ENCODE measurements around the gene PGS1. TPM values are rescaled to one million over a fixed set of nuclear protein-coding genes. Genes with fewer than 3 reads are reported as not detected.

PGS1 gene
- total and polyA plus RNA-seq, 5 donors from 2014 or later = 29.6 to 50.1 (median 32.3) TPM

GRCh38 chr17:78446833-78447232 is 68.4 kb downstream of the PGS1 start:
- Mint-ChIP-seq H3K4me1 (peaks cover 0 to 3% (median 0%) of the 10 kb centered on the region in 4 donors), H3K36me3 (no peaks in the 10 kb centered on the region), H3K4me3 (no peak overlapping the region), H3K9me3 (no peaks in the 10 kb centered on the region), H3K27ac (no peak overlapping the region), H3K27me3 (no peaks in the 10 kb centered on the region)
- H3K36me3 ChIP-seq (ENCODE audit: control insufficient read depth, insufficient read depth, low read length) = no peaks in the 10 kb centered on the region
- H3K4me3 ChIP-seq (ENCODE audit: low read depth, low read length) = no peak overlapping the region
- H3K27me3 ChIP-seq (ENCODE audit: control insufficient read depth, insufficient read depth, low read length) = no peaks in the 10 kb centered on the region
- ATAC-seq (ENCODE audit: low read depth in 2 of 2) (no peak), DNase-seq (no peak)
- no peaks in the 10 kb centered on the region for H3K9me3 ChIP-seq (ENCODE audit: control insufficient read depth in 2 of 2, low read length in 2 of 2)
- H3K4me1 ChIP-seq (ENCODE audit: control insufficient read depth, insufficient read depth, low read length, poor library complexity, severe bottlenecking) = no peaks in the 10 kb centered on the region
- H3K27ac ChIP-seq (ENCODE audit: insufficient read depth, low read length, poor library complexity, severe bottlenecking) = no peak overlapping the region

GRCh38 chr17:78448356-78448993 is 70.0 kb downstream of the PGS1 start:
- Histone ChIP-seq H3K4me3 (ENCODE audit: low read depth, low read length) (no peak overlapping the region), H3K9me3 (ENCODE audit: control insufficient read depth in 2 of 2, low read length in 2 of 2) (no peaks in the 10 kb centered on the region), H3K27me3 (ENCODE audit: control insufficient read depth, insufficient read depth, low read length) (no peaks in the 10 kb centered on the region), H3K27ac (ENCODE audit: insufficient read depth, low read length, poor library complexity, severe bottlenecking) (no peak overlapping the region), H3K36me3 (ENCODE audit: control insufficient read depth, insufficient read depth, low read length) (no peaks in the 10 kb centered on the region), H3K4me1 (ENCODE audit: control insufficient read depth, insufficient read depth, low read length, poor library complexity, severe bottlenecking) (no peaks in the 10 kb centered on the region)
- Mint-ChIP-seq H3K36me3 (no peaks in the 10 kb centered on the region), H3K9me3 (no peaks in the 10 kb centered on the region), H3K27me3 (no peaks in the 10 kb centered on the region), H3K4me1 (peaks cover 0 to 3% (median 0%) of the 10 kb centered on the region in 4 donors), H3K27ac (no peak overlapping the region), H3K4me3 (no peak overlapping the region)
- peak in 1 of 3 donors; percentile 41 for DNase-seq
- no peak for ATAC-seq (ENCODE audit: low read depth in 2 of 2)

- no peak for ATAC-seq (ENCODE audit: low read depth in 2 of 2)
- H3K4me3 ChIP-seq (ENCODE audit: low read depth, low read length) = no peak overlapping the region
- H3K9me3 ChIP-seq (ENCODE audit: control insufficient read depth in 2 of 2, low read length in 2 of 2) = no peaks in the 10 kb centered on the region
- no peaks in the 10 kb centered on the region for H3K4me1 ChIP-seq (ENCODE audit: control insufficient read depth, insufficient read depth, low read length, poor library complexity, severe bottlenecking)
- no peaks in the 10 kb centered on the region for H3K27me3 ChIP-seq (ENCODE audit: control insufficient read depth, insufficient read depth, low read length)
- H3K36me3 Mint-ChIP-seq = no peaks in the 10 kb centered on the region
- no peak for DNase-seq
- H3K27ac Mint-ChIP-seq = no peak overlapping the region
- no peaks in the 10 kb centered on the region for H3K27me3 Mint-ChIP-seq
- H3K9me3 Mint-ChIP-seq = no peaks in the 10 kb centered on the region
- no peak overlapping the region for H3K27ac ChIP-seq (ENCODE audit: insufficient read depth, low read length, poor library complexity, severe bottlenecking)
- H3K4me3 Mint-ChIP-seq = no peak overlapping the region
- H3K4me1 Mint-ChIP-seq = peaks cover 0 to 3% (median 0%) of the 10 kb centered on the region in 4 donors
- H3K36me3 ChIP-seq (ENCODE audit: control insufficient read depth, insufficient read depth, low read length) = no peaks in the 10 kb centered on the region
These were observed 71.6 kb downstream of the PGS1 start for GRCh38 chr17:78449983-78450595.

GRCh38 chr17:78450696-78451345 is 72.4 kb downstream of the PGS1 start:
- no peak overlapping the region for H3K27ac ChIP-seq (ENCODE audit: insufficient read depth, low read length, poor library complexity, severe bottlenecking)
- DNase-seq (no peak), ATAC-seq (ENCODE audit: low read depth in 2 of 2) (no peak)
- Mint-ChIP-seq H3K4me1 (peaks cover 0 to 3% (median 0%) of the 10 kb centered on the region in 4 donors), H3K27ac (peak overlapping the region in 1 of 3 donors; percentile 23), H3K4me3 (no peak overlapping the region), H3K36me3 (no peaks in the 10 kb centered on the region), H3K27me3 (no peaks in the 10 kb centered on the region), H3K9me3 (no peaks in the 10 kb centered on the region)
- H3K4me1 ChIP-seq (ENCODE audit: control insufficient read depth, insufficient read depth, low read length, poor library complexity, severe bottlenecking) = no peaks in the 10 kb centered on the region
- no peaks in the 10 kb centered on the region for H3K36me3 ChIP-seq (ENCODE audit: control insufficient read depth, insufficient read depth, low read length)
- no peaks in the 10 kb centered on the region for H3K27me3 ChIP-seq (ENCODE audit: control insufficient read depth, insufficient read depth, low read length)
- no peak overlapping the region for H3K4me3 ChIP-seq (ENCODE audit: low read depth, low read length)
- no peaks in the 10 kb centered on the region for H3K9me3 ChIP-seq (ENCODE audit: control insufficient read depth in 2 of 2, low read length in 2 of 2)

GRCh38 chr17:78451753-78452152 is 73.3 kb downstream of the PGS1 start:
- Mint-ChIP-seq H3K36me3 (no peaks in the 10 kb centered on the region), H3K4me1 (peaks cover 0 to 3% (median 0%) of the 10 kb centered on the region in 4 donors), H3K27ac (no peak overlapping the region), H3K9me3 (no peaks in the 10 kb centered on the region), H3K4me3 (no peak overlapping the region), H3K27me3 (no peaks in the 10 kb centered on the region)
- H3K9me3 ChIP-seq (ENCODE audit: control insufficient read depth in 2 of 2, low read length in 2 of 2) = no peaks in the 10 kb centered on the region
- H3K27me3 ChIP-seq (ENCODE audit: control insufficient read depth, insufficient read depth, low read length) = no peaks in the 10 kb centered on the region
- no peak overlapping the region for H3K27ac ChIP-seq (ENCODE audit: insufficient read depth, low read length, poor library complexity, severe bottlenecking)
- H3K4me1 ChIP-seq (ENCODE audit: control insufficient read depth, insufficient read depth, low read length, poor library complexity, severe bottlenecking) = no peaks in the 10 kb centered on the region
- H3K4me3 ChIP-seq (ENCODE audit: low read depth, low read length) = no peak overlapping the region
- H3K36me3 ChIP-seq (ENCODE audit: control insufficient read depth, insufficient read depth, low read length) = no peaks in the 10 kb centered on the region
- DNase-seq (no peak), ATAC-seq (ENCODE audit: low read depth in 2 of 2) (no peak)

GRCh38 chr17:78454346-78454745 is 75.9 kb downstream of the PGS1 start:
- Histone ChIP-seq H3K9me3 (ENCODE audit: control insufficient read depth in 2 of 2, low read length in 2 of 2) (no peaks in the 10 kb centered on the region), H3K4me1 (ENCODE audit: control insufficient read depth, insufficient read depth, low read length, poor library complexity, severe bottlenecking) (no peaks in the 10 kb centered on the region), H3K27me3 (ENCODE audit: control insufficient read depth, insufficient read depth, low read length) (no peaks in the 10 kb centered on the region), H3K4me3 (ENCODE audit: low read depth, low read length) (no peak overlapping the region), H3K27ac (ENCODE audit: insufficient read depth, low read length, poor library complexity, severe bottlenecking) (no peak overlapping the region), H3K36me3 (ENCODE audit: control insufficient read depth, insufficient read depth, low read length) (no peaks in the 10 kb centered on the region)
- Mint-ChIP-seq H3K27me3 (no peaks in the 10 kb centered on the region), H3K36me3 (no peaks in the 10 kb centered on the region), H3K4me3 (no peak overlapping the region), H3K9me3 (no peaks in the 10 kb centered on the region), H3K4me1 (peaks cover 0 to 2% (median 0%) of the 10 kb centered on the region in 4 donors), H3K27ac (no peak overlapping the region)
- DNase-seq (no peak), ATAC-seq (ENCODE audit: low read depth in 2 of 2) (no peak)

- DNase-seq (no peak), ATAC-seq (ENCODE audit: low read depth in 2 of 2) (no peak)
- H3K4me3 Mint-ChIP-seq = no peak overlapping the region
- H3K27me3 ChIP-seq (ENCODE audit: control insufficient read depth, insufficient read depth, low read length) = no peaks in the 10 kb centered on the region
- H3K27ac ChIP-seq (ENCODE audit: insufficient read depth, low read length, poor library complexity, severe bottlenecking) = no peak overlapping the region
- no peaks in the 10 kb centered on the region for H3K36me3 Mint-ChIP-seq
- H3K9me3 Mint-ChIP-seq = no peaks in the 10 kb centered on the region
- no peaks in the 10 kb centered on the region for H3K4me1 Mint-ChIP-seq
- H3K36me3 ChIP-seq (ENCODE audit: control insufficient read depth, insufficient read depth, low read length) = no peaks in the 10 kb centered on the region
- no peak overlapping the region for H3K27ac Mint-ChIP-seq
- H3K4me1 ChIP-seq (ENCODE audit: control insufficient read depth, insufficient read depth, low read length, poor library complexity, severe bottlenecking) = no peaks in the 10 kb centered on the region
- no peak overlapping the region for H3K4me3 ChIP-seq (ENCODE audit: low read depth, low read length)
- no peaks in the 10 kb centered on the region for H3K27me3 Mint-ChIP-seq
- H3K9me3 ChIP-seq (ENCODE audit: control insufficient read depth in 2 of 2, low read length in 2 of 2) = no peaks in the 10 kb centered on the region
These were observed 79.6 kb downstream of the PGS1 start for GRCh38 chr17:78458091-78458490.
